ENCODE measurements around the gene IGFBP4.

GRCh38 chr17:40483679-40484078 lies 40.4 kb downstream of the IGFBP4 start:
- no peak for TF ChIP-seq CTCF (IDR thresholded peaks at IDR 0.05)
- TF ChIP-seq POLR2A (IDR thresholded peaks at IDR 0.05), result no peak
- no peak for TF ChIP-seq POLR2AphosphoS5 (IDR thresholded peaks at IDR 0.05; ENCODE audit: insufficient read depth in 1 of 2, low read depth in 1 of 2)

All from vagina (tissue), 2 donors.